WTC11 (cell line): ENCODE measurements around the gene HERPUD2. TPM values are rescaled to one million over a fixed set of nuclear protein-coding genes. Genes with fewer than 3 reads are reported as not detected.

ENCODE experiments used
- ATAC-seq: fragments of 200-7000 bp; cut with Tn5 transposase; 2 replicates; pipeline ENCODE4 v1.10.0; 2021; ENCODE audit warnings: mild to moderate bottlenecking, moderate library complexity
- CTCF ChIA-PET: fragments of 300-600 bp; sonication (Branson Sonifier 250); formaldehyde crosslinking; loops from one replicate; lab custom pipeline; 2021; ENCODE audit warnings: antibody characterized with exemption; lab: Charles Lee
- POLR2A ChIA-PET: fragments of 350-600 bp; sonication (Branson Sonifier 250); formaldehyde crosslinking; loops from one replicate; lab custom pipeline; 2021; ENCODE audit warnings: antibody characterized with exemption; lab: Charles Lee
- DNase-seq: peaks from one replicate; pipeline ENCODE4 v3.0.0; 2021; ENCODE audit warnings: low spot score
- H3K27ac Mint-ChIP-seq: 2 replicates; pipeline ENCODE4 v1.8.0; 2021; ENCODE audit warnings: mixed read lengths
- H3K27me3 Mint-ChIP-seq: 2 replicates; pipeline ENCODE4 v1.8.0; 2021; ENCODE audit warnings: low read depth, mild to moderate bottlenecking, moderate library complexity, mixed read lengths
- H3K36me3 Mint-ChIP-seq: 2 replicates; pipeline ENCODE4 v1.8.0; 2021; ENCODE audit warnings: mixed read lengths
- H3K4me1 Mint-ChIP-seq: 2 replicates; pipeline ENCODE4 v1.8.0; 2022; ENCODE audit warnings: mixed read lengths
- H3K4me3 Mint-ChIP-seq: 2 replicates; pipeline ENCODE4 v1.8.0; 2021; ENCODE audit warnings: mild to moderate bottlenecking, moderate library complexity, mixed read lengths
- H3K9me3 Mint-ChIP-seq: 2 replicates; pipeline ENCODE4 v1.8.0; 2021; ENCODE audit warnings: mixed read lengths
- CREM ChIP-seq: sonication (generic); formaldehyde crosslinking; IDR thresholded peaks from 2 replicates; pipeline ENCODE4 v1.8.1; 2022; ENCODE audit warnings: mild to moderate bottlenecking, missing genetic modification reagents, moderate library complexity
- ELF4 ChIP-seq: sonication (generic); formaldehyde crosslinking; IDR thresholded peaks from 2 replicates; pipeline ENCODE4 v1.8.1; 2022; ENCODE audit warnings: low read depth, mild to moderate bottlenecking, moderate library complexity, missing genetic modification reagents
- FOXK1 ChIP-seq: sonication (generic); formaldehyde crosslinking; IDR thresholded peaks from 2 replicates; pipeline ENCODE4 v1.8.0; 2022; ENCODE audit warnings: mild to moderate bottlenecking, moderate library complexity, missing genetic modification reagents
- FOXP1 ChIP-seq: sonication (generic); formaldehyde crosslinking; IDR thresholded peaks from 2 replicates; pipeline ENCODE4 v1.8.0; 2022; ENCODE audit warnings: missing genetic modification reagents, mild to moderate bottlenecking, moderate library complexity, borderline replicate concordance
- GABPB1 ChIP-seq: sonication (generic); formaldehyde crosslinking; IDR thresholded peaks from 2 replicates; pipeline ENCODE4 v1.8.1; 2023; ENCODE audit warnings: mild to moderate bottlenecking, missing genetic modification reagents
- HMGXB4 ChIP-seq: sonication (generic); formaldehyde crosslinking; IDR thresholded peaks from 2 replicates; pipeline ENCODE4 v1.8.1; 2023; ENCODE audit warnings: mild to moderate bottlenecking, moderate library complexity, missing genetic modification reagents
- IRF2 ChIP-seq: sonication (generic); formaldehyde crosslinking; IDR thresholded peaks from 2 replicates; pipeline ENCODE4 v1.8.0; 2022; ENCODE audit warnings: low read depth, missing genetic modification reagents, borderline replicate concordance
- NR3C1 ChIP-seq: sonication (generic); formaldehyde crosslinking; conservative IDR thresholded peaks from 2 replicates; pipeline ENCODE4 v1.8.1; 2023; ENCODE audit warnings: low read depth, mild to moderate bottlenecking, missing genetic modification reagents
- OVOL2 ChIP-seq: fragments of 250-450 bp; sonication (Bioruptor Pico); IDR thresholded peaks from 2 replicates; pipeline ENCODE4 v1.9.0; 2021; ENCODE audit warnings: mild to moderate bottlenecking, borderline replicate concordance
- PREB ChIP-seq: sonication (generic); formaldehyde crosslinking; IDR thresholded peaks from 2 replicates; pipeline ENCODE4 v1.8.1; 2022; ENCODE audit warnings: mild to moderate bottlenecking, missing genetic modification reagents, moderate library complexity, borderline replicate concordance
- SMAD3 ChIP-seq: sonication (generic); formaldehyde crosslinking; IDR thresholded peaks from 2 replicates; pipeline ENCODE4 v1.8.0; 2022; ENCODE audit warnings: missing genetic modification reagents, mild to moderate bottlenecking, borderline replicate concordance
- ZNF532 ChIP-seq: fragments of 250-450 bp; sonication (Bioruptor Pico); IDR thresholded peaks from 2 replicates; pipeline ENCODE4 v1.9.0; 2021; ENCODE audit warnings: mild to moderate bottlenecking, borderline replicate concordance
- total RNA-seq: library from RNA; stranded (reverse); gene quantifications from 3 replicates; pipeline ENCODE4 v1.2.3, GENCODE V29; 2021
- TF ChIP-seq, protein P1 (sequence below): sonication (generic); formaldehyde crosslinking; IDR thresholded peaks from 2 replicates; pipeline ENCODE4 v1.8.0; 2022; ENCODE audit warnings: missing genetic modification reagents
- TF ChIP-seq, protein P2 (sequence below): fragments of 250-450 bp; sonication (Bioruptor Pico); IDR thresholded peaks from 2 replicates; pipeline ENCODE4 v2.1.2; 2022; ENCODE audit warnings: mild to moderate bottlenecking, moderate library complexity
- TF ChIP-seq, protein P3 (sequence below): sonication (generic); formaldehyde crosslinking; IDR thresholded peaks from 2 replicates; pipeline ENCODE4 v1.8.1; 2022; ENCODE audit warnings: low read depth, missing genetic modification reagents, borderline replicate concordance
- TF ChIP-seq, protein P4 (sequence below): fragments of 250-450 bp; sonication (Bioruptor Pico); IDR thresholded peaks from 2 replicates; pipeline ENCODE4 v1.9.0; 2021; ENCODE audit warnings: mild to moderate bottlenecking

HERPUD2 gene
- total RNA-seq, 1 experiment from 2014 or later: 16.2 TPM

- TF ChIP-seq ZNF532 (CRISPR knock-in tag) (no peak), PREB (CRISPR knock-in tag) (no peak), FOXP1 (CRISPR knock-in tag) (no peak), OVOL2 (CRISPR knock-in tag) (no peak), NR3C1 (CRISPR knock-in tag) (no peak), ELF4 (CRISPR knock-in tag) (no peak)
- TF ChIP-seq, protein P1, sequence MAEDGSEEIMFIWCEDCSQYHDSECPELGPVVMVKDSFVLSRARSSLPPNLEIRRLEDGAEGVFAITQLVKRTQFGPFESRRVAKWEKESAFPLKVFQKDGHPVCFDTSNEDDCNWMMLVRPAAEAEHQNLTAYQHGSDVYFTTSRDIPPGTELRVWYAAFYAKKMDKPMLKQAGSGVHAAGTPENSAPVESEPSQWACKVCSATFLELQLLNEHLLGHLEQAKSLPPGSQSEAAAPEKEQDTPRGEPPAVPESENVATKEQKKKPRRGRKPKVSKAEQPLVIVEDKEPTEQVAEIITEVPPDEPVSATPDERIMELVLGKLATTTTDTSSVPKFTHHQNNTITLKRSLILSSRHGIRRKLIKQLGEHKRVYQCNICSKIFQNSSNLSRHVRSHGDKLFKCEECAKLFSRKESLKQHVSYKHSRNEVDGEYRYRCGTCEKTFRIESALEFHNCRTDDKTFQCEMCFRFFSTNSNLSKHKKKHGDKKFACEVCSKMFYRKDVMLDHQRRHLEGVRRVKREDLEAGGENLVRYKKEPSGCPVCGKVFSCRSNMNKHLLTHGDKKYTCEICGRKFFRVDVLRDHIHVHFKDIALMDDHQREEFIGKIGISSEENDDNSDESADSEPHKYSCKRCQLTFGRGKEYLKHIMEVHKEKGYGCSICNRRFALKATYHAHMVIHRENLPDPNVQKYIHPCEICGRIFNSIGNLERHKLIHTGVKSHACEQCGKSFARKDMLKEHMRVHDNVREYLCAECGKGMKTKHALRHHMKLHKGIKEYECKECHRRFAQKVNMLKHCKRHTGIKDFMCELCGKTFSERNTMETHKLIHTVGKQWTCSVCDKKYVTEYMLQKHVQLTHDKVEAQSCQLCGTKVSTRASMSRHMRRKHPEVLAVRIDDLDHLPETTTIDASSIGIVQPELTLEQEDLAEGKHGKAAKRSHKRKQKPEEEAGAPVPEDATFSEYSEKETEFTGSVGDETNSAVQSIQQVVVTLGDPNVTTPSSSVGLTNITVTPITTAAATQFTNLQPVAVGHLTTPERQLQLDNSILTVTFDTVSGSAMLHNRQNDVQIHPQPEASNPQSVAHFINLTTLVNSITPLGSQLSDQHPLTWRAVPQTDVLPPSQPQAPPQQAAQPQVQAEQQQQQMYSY: no peak
- TF ChIP-seq, all 79 proteins: peak for 0
Observed at GRCh38 chr7:35604595-35604994, 90.3 kb downstream of the HERPUD2 start (continued).

DNA sequence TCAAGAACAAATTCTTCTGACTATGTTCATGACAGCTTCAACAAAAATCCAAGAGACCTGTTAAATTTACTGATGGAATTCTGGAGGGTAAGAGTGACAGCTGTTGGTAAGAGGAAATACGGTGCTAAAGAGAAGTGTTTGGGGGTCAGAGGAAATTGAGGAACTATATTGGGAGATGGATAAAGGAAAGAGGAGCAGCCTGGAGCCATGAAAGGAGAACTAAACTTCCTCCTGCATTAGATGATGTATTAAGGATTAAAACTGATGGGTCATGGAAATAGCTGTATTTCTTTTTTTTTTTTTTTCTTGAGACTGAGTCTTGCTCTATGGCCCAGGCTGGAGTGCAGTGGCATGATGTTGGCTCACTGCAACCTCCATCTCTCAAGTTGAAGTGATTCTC is 95.3 kb downstream of the HERPUD2 start:
- ChIA-PET CTCF (no interaction called here), POLR2A (no interaction called here)
- no peak for ATAC-seq
- Mint-ChIP-seq H3K4me3 (no peak overlapping the region), H3K4me1 (peaks cover 7% of the 10 kb centered on the region), H3K36me3 (no peaks in the 10 kb centered on the region), H3K9me3 (peaks cover 14% of the 10 kb centered on the region), H3K27me3 (no peaks in the 10 kb centered on the region), H3K27ac (no peak overlapping the region)
- TF ChIP-seq, protein P2, sequence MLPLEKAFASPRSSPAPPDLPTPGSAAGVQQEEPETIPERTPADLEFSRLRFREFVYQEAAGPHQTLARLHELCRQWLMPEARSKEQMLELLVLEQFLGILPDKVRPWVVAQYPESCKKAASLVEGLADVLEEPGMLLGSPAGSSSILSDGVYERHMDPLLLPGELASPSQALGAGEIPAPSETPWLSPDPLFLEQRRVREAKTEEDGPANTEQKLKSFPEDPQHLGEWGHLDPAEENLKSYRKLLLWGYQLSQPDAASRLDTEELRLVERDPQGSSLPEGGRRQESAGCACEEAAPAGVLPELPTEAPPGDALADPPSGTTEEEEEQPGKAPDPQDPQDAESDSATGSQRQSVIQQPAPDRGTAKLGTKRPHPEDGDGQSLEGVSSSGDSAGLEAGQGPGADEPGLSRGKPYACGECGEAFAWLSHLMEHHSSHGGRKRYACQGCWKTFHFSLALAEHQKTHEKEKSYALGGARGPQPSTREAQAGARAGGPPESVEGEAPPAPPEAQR (CRISPR knock-in tag): no peak
- TF ChIP-seq, protein P3, sequence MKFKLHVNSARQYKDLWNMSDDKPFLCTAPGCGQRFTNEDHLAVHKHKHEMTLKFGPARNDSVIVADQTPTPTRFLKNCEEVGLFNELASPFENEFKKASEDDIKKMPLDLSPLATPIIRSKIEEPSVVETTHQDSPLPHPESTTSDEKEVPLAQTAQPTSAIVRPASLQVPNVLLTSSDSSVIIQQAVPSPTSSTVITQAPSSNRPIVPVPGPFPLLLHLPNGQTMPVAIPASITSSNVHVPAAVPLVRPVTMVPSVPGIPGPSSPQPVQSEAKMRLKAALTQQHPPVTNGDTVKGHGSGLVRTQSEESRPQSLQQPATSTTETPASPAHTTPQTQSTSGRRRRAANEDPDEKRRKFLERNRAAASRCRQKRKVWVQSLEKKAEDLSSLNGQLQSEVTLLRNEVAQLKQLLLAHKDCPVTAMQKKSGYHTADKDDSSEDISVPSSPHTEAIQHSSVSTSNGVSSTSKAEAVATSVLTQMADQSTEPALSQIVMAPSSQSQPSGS (CRISPR knock-in tag): no peak
- no peak for DNase-seq

DNA sequence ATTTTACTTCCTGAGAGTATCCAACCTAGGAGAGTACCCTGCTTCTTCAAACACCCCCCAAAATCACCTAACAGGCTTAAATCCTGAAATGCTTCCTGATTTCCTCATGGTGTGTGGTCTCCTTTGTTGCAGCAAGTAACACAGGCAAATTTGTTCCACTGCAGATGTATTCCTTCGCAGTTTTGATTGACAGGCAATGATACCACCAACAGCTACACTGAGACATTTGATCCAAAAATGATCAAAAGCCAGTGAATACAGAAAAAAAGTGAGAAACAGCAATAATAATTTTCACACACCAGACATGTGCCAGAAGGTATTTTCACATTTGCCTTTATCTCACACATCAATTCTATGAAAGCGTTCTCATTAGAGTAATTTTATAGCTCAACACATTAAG is 95.9 kb downstream of the HERPUD2 start:
- Mint-ChIP-seq H3K9me3 (peaks cover 14% of the 10 kb centered on the region), H3K27me3 (no peaks in the 10 kb centered on the region), H3K4me1 (peaks cover 7% of the 10 kb centered on the region), H3K27ac (no peak overlapping the region), H3K36me3 (no peaks in the 10 kb centered on the region), H3K4me3 (no peak overlapping the region)
- CTCF ChIA-PET: no interaction called here
- DNase-seq: no peak
- ATAC-seq: no peak
- POLR2A ChIA-PET: no interaction called here
- TF ChIP-seq ELF4 (CRISPR knock-in tag): no peak
- TF ChIP-seq SMAD3: no peak
- TF ChIP-seq GABPB1 (CRISPR knock-in tag): no peak
- TF ChIP-seq, protein P4, sequence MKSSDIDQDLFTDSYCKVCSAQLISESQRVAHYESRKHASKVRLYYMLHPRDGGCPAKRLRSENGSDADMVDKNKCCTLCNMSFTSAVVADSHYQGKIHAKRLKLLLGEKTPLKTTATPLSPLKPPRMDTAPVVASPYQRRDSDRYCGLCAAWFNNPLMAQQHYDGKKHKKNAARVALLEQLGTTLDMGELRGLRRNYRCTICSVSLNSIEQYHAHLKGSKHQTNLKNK (CRISPR knock-in tag): no peak
- TF ChIP-seq HMGXB4 (CRISPR knock-in tag): no peak
- no peak for TF ChIP-seq FOXK1 (CRISPR knock-in tag)
- no peak for TF ChIP-seq CREM (CRISPR knock-in tag)
- TF ChIP-seq IRF2 (CRISPR knock-in tag): no peak
- TF ChIP-seq, protein P3 (CRISPR knock-in tag): no peak
